NCI-H2196 (cell line): ENCODE results near the gene PNN.
"Not testable (repeated sequence)": the region's sequence is repeated elsewhere in the genome, so short reads cannot be mapped to it uniquely, and the experiment has no call there.

ENCODE experiments used
- DNase-seq: peaks from one replicate; lab custom pipeline; 2025; ENCODE audit not compliant: unreplicated experiment; lab: John Stamatoyannopoulos, UW

Gene PNN

GRCh38 chr14:39229222-39229543, 54.1 kb downstream of the PNN start:
- DNase-seq: no peak

- DNase-seq: no peak
Measured at GRCh38 chr14:39229601-39230110, 54.6 kb downstream of the PNN start.

- DNase-seq: no peak
Measured at GRCh38 chr14:39230416-39231035, 55.5 kb downstream of the PNN start.

- DNase-seq: not testable (repeated sequence)
Measured at GRCh38 chr14:39231751-39232553, 56.9 kb downstream of the PNN start.
